HG03103 (cell line): ENCODE data around the gene CDIP1.

Experiments used
- ATAC-seq: cut with Tn5 transposase; IDR thresholded peaks from one replicate; pipeline ENCODE4 v1.9.1; 2021; ENCODE audit warnings: low read depth; ENCODE audit not compliant: unreplicated experiment

Gene CDIP1

GRCh38 chr16:4496305-4496704 lies 42.3 kb downstream of the CDIP1 start:
- no peak for ATAC-seq

DNA sequence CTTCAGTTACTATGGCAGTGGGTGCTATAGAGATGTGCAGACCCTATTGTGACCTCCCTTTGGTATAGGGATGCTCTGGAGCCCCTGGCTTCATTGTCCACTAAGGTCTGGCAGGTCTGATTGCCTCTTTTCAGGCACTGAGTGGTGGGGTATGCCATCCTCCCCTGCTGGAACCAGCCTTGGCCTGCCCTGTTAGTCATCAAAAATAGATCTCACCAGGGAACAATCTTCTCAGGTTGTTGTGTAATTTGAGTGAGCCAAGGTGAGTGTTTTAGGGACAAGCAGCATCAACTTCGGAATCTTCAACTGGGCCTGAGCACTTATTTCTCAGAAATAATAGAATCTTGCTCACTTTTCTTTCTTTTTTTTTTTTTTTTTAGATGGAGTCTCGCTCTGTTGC lies 42.8 kb downstream of the CDIP1 start:
- ATAC-seq = no peak

GRCh38 chr16:4494746-4495490 lies 43.7 kb downstream of the CDIP1 start:
- ATAC-seq = no peak

GRCh38 chr16:4491898-4492297 lies 46.7 kb downstream of the CDIP1 start:
- ATAC-seq = no peak

DNA sequence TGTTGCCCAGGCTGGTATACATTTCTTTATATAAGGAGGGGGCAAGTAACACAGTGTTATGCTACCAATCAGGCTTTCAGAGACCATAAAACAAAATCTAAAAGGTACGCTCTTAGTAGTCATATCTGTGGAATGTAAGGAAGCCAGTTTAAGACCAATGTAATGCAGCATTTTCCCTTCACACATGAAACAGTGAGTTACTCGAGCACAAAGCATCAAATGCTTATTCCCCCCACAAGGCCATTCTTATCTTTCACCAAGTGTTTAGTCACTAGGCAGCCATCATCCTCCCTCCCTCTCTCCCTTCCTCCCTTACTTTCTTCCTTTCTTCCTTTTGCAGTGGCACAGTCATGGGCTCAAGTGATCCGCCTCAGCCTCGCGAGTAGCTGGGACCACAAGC lies 49.5 kb downstream of the CDIP1 start:
- ATAC-seq = no peak

DNA sequence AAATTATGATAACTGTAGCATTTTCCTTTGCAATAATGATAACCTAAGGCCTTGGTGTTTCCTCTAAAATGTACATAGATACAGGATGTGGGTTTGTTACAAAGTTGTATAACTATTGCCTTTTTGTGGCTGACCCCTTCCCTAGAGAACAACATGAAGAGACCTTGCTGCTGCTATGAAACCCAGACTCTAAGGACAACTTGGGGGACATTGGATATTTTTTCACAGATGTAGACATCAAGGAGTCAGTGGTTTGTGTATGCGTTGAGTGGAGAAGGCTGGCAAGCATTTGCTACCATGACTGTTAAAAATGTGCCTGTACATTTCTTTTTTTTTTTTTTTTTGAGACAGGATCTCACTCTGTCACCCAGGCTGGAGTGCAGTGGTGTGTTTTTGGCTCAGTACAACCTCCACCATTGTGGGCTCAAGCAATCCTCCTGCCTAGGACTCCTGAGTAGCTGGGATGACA lies 50.0 kb downstream of the CDIP1 start:
- ATAC-seq = no peak

- no peak for ATAC-seq
These were observed 50.5 kb downstream of the CDIP1 start for GRCh38 chr16:4487955-4488498.

GRCh38 chr16:4486126-4486893 lies 52.3 kb downstream of the CDIP1 start:
- ATAC-seq = no peak

DNA sequence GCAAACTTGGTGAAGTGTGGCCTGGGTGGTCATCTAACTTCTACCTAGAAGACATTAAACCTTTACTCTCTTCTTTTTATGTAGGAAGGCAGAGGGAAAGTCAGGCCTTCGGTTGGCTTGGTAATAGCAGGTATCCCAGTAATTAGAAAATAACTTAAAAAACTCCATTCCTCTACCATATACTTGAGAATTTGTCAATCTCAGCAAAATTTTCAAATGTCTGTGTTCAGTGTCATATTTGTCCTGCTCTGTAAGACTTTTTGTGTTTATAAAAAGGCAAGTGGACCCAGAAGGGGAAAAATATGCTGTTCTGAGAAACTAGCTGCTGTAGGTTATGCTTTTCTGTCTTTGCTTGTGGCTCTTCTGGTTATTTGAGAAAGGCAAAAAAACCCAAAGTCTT lies 56.6 kb downstream of the CDIP1 start:
- no peak for ATAC-seq

- ATAC-seq = no peak
These were observed 57.0 kb downstream of the CDIP1 start for GRCh38 chr16:4481526-4481925.

GRCh38 chr16:4477966-4478365 lies 60.6 kb downstream of the CDIP1 start:
- no peak for ATAC-seq

GRCh38 chr16:4475880-4476788 lies 62.4 kb downstream of the CDIP1 start, which contains the start of gene HMOX2:
TSS of gene HMOX2 (plus strand) at chr16:4476398. CDS start at chr16:4505525, 29,127 bp downstream.
- peak; percentile 82 for ATAC-seq

GRCh38 chr16:4474192-4474961 lies 64.2 kb downstream of the CDIP1 start, which contains the start of gene NMRAL1:
TSS of gene NMRAL1 (minus strand) at chr16:4474625. CDS start at chr16:4474132, 493 bp downstream.
- ATAC-seq = peak; percentile 55

DNA sequence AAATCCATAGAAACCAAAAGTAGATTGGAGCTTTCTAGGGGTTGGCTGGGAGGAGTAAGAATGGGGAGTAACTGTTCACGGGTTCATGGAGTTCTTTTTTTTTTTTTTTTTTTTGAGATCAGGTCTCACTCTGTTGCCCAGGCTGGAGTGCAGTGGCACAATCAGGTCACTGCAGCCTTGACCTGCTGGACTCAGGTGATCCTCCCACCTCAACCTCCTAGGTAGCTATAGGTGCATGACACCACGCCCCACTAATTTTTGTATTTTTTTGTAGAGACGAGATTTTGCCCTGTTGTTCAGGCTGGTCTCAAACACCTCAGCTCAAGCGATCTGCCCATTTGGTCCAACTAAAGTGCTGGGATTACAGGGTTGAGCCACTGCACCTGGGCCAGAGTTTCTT lies 65.7 kb downstream of the CDIP1 start:
- no peak for ATAC-seq

DNA sequence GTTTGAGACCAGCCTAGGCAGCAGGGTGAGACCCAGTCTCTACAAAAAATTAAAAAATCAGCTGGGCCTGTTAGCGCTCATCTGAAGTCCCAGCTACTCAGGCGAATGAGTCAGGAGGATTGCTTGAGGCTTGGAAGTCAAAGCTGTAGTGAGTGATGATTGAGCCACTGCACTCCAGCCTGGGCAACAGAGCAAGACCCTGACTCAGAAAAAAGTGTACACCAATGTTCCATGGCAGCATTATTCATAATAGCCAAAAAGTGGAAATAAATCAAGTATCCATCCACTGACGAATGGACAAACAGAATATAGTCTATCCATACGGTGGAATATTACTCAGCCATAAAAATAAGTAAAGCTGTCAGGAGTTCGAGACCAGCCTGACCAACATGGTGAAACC lies 66.7 kb downstream of the CDIP1 start:
- ATAC-seq = no peak

DNA sequence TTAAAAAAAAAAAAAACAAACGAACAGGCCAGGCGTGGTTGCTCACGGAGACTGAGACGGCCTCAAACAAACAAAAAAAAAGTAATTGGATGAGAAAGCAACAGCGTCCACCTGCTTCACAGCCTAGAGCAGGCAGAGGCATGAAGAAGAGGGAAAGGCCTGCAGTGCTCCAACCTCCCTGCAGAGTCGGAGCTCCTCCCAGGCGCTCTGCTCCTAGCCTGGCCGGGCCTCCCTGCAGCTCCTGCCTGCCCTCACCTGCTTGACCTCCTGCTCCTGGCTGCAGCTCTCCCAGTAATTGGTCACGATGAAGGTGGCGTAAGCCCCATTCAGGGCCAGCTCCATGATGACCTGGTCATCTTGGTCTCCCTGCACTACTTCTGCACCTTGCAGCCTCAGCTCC lies 69.6 kb downstream of the CDIP1 start:
- no peak for ATAC-seq

- no peak for ATAC-seq
These were observed 70.7 kb downstream of the CDIP1 start for GRCh38 chr16:4467916-4468315.

DNA sequence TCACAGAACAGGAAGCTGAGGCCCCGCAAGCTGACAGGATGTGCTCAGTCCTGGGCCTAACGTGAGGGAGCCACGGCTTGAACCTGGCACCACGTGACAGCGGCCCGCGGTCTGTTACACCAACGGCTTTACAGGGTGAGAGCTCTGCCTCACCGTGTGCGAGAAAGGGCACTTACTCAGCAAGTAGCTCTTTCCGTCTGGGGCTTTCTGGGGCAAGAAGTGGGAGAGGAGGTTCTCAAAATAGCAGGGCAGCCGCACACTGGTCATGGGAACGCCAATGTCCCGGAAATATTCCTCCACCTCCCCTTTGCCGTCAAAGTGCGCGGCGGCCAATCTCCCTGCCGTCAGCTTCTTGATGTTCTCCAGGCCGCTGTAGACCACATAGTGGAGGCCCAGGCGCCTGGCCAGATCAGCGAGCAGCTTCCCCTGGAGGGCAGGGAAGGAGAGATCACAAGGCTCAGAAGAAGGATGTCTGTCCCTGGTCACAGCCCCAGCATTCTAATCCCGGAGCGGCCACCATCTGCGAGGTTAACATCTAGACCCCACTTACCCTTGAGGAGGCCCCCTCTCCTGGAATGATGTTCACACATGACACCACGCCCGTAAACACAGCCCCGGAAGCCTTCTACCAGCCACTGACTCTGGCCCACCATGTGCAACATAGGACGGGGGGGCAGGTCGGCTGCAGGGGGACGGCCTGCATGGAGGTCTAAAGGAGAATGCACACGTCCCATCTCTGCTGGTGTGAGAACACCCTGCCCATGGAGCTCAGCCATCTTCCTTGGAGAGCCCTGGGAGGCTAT lies 72.4 kb downstream of the CDIP1 start:
- no peak for ATAC-seq
